HG03064 (cell line): Measurements from ENCODE around the gene AGPAT3.
"Not testable (repeated sequence)": the region's sequence is repeated elsewhere in the genome, so short reads cannot be mapped to it uniquely, and the experiment has no call there.

Source experiments
- ATAC-seq: cut with Tn5 transposase; IDR thresholded peaks from one replicate; pipeline ENCODE4 v1.9.1; 2021; ENCODE audit warnings: low read depth; ENCODE audit not compliant: unreplicated experiment

The AGPAT3 gene

GRCh38 chr21:43832648-43833047, 32.4 kb upstream of the AGPAT3 start:
- ATAC-seq: no peak

GRCh38 chr21:43834146-43834905, 30.7 kb upstream of the AGPAT3 start:
- ATAC-seq: no peak

GRCh38 chr21:43835050-43835449, 30.0 kb upstream of the AGPAT3 start:
- ATAC-seq: no peak

- no peak for ATAC-seq
Observed at GRCh38 chr21:43835861-43836260, 29.2 kb upstream of the AGPAT3 start.

GRCh38 chr21:43836616-43837015, 28.4 kb upstream of the AGPAT3 start:
- ATAC-seq: no peak

GRCh38 chr21:43840259-43840658, 24.8 kb upstream of the AGPAT3 start:
- ATAC-seq: no peak

GRCh38 chr21:43842742-43843141, 22.3 kb upstream of the AGPAT3 start:
- no peak for ATAC-seq

GRCh38 chr21:43844906-43845305, 20.1 kb upstream of the AGPAT3 start:
- ATAC-seq: not testable (repeated sequence)

- no peak for ATAC-seq
Observed at GRCh38 chr21:43845386-43845785, 19.6 kb upstream of the AGPAT3 start.

GRCh38 chr21:43846430-43846829, 18.6 kb upstream of the AGPAT3 start:
- ATAC-seq: no peak

- ATAC-seq: no peak
Observed at GRCh38 chr21:43847301-43847700, 17.7 kb upstream of the AGPAT3 start.

- ATAC-seq: no peak
Observed at GRCh38 chr21:43848771-43849170, 16.3 kb upstream of the AGPAT3 start.

- ATAC-seq: no peak
Observed at GRCh38 chr21:43849532-43850299, 15.3 kb upstream of the AGPAT3 start.

- no peak for ATAC-seq
Observed at GRCh38 chr21:43850728-43851295, 14.2 kb upstream of the AGPAT3 start.

- no peak for ATAC-seq
Observed at GRCh38 chr21:43851593-43851992, 13.4 kb upstream of the AGPAT3 start.

- ATAC-seq: no peak
Observed at GRCh38 chr21:43853851-43854772, 10.9 kb upstream of the AGPAT3 start.

GRCh38 chr21:43854773-43855633, 10.0 kb upstream of the AGPAT3 start:
- ATAC-seq: no peak

GRCh38 chr21:43855955-43856354, 9.1 kb upstream of the AGPAT3 start:
- ATAC-seq: no peak

- ATAC-seq: no peak
Observed at GRCh38 chr21:43858806-43859648, 6.0 kb upstream of the AGPAT3 start.
